ENCODE measurements around the gene BGN.

The BGN gene

GRCh38 chrX:153549807-153550206 lies 55.0 kb downstream of the BGN start:
- Histone ChIP-seq H3K4me3 (ENCODE audit: low read depth, low read length) (no peak overlapping the region), H3K27me3 (ENCODE audit: control insufficient read depth, insufficient read depth, low read length) (no peaks in the 10 kb centered on the region), H3K9me3 (ENCODE audit: control insufficient read depth, insufficient read depth, low read length) (peaks cover 38% of the 10 kb centered on the region)

GRCh38 chrX:153551135-153551534 lies 56.4 kb downstream of the BGN start:
- H3K27ac ChIP-seq (ENCODE audit: low read depth, low read length), result no peak overlapping the region
- H3K4me3 ChIP-seq (ENCODE audit: low read depth, low read length), result no peak overlapping the region
- H3K27me3 ChIP-seq (ENCODE audit: control insufficient read depth, insufficient read depth, low read length), result no peaks in the 10 kb centered on the region
- H3K9ac ChIP-seq (ENCODE audit: low read depth, low read length), result no peak overlapping the region
- H3K4me1 ChIP-seq (ENCODE audit: control insufficient read depth, insufficient read depth, low read length), result no peaks in the 10 kb centered on the region
- H3K36me3 ChIP-seq (ENCODE audit: control insufficient read depth, insufficient read depth, low read length), result no peaks in the 10 kb centered on the region
- H3K9me3 ChIP-seq (ENCODE audit: control insufficient read depth, insufficient read depth, low read length), result peaks cover 45% of the 10 kb centered on the region

More at GRCh38 chrX:153549807-153550206, 55.0 kb downstream of the BGN start:
- Histone ChIP-seq H3K27ac (ENCODE audit: low read depth, low read length) (no peak overlapping the region), H3K9ac (ENCODE audit: low read depth, low read length) (no peak overlapping the region), H3K4me1 (ENCODE audit: control insufficient read depth, insufficient read depth, low read length) (no peaks in the 10 kb centered on the region), H3K36me3 (ENCODE audit: control insufficient read depth, insufficient read depth, low read length) (no peaks in the 10 kb centered on the region)

GRCh38 chrX:153554519-153555167 lies 59.9 kb downstream of the BGN start:
- H3K4me3 ChIP-seq (ENCODE audit: low read depth, low read length), result no peak overlapping the region
- H3K27me3 ChIP-seq (ENCODE audit: control insufficient read depth, insufficient read depth, low read length), result no peaks in the 10 kb centered on the region
- no peak overlapping the region for H3K9ac ChIP-seq (ENCODE audit: low read depth, low read length)
- H3K4me1 ChIP-seq (ENCODE audit: control insufficient read depth, insufficient read depth, low read length), result no peaks in the 10 kb centered on the region
- H3K27ac ChIP-seq (ENCODE audit: low read depth, low read length), result no peak overlapping the region
- H3K9me3 ChIP-seq (ENCODE audit: control insufficient read depth, insufficient read depth, low read length), result peaks cover 48% of the 10 kb centered on the region
- H3K36me3 ChIP-seq (ENCODE audit: control insufficient read depth, insufficient read depth, low read length), result no peaks in the 10 kb centered on the region

GRCh38 chrX:153556767-153557166 lies 62.0 kb downstream of the BGN start:
- no peaks in the 10 kb centered on the region for H3K36me3 ChIP-seq (ENCODE audit: control insufficient read depth, insufficient read depth, low read length)
- H3K27ac ChIP-seq (ENCODE audit: low read depth, low read length), result no peak overlapping the region
- no peak overlapping the region for H3K4me3 ChIP-seq (ENCODE audit: low read depth, low read length)
- H3K9me3 ChIP-seq (ENCODE audit: control insufficient read depth, insufficient read depth, low read length), result peaks cover 53% of the 10 kb centered on the region
- no peaks in the 10 kb centered on the region for H3K27me3 ChIP-seq (ENCODE audit: control insufficient read depth, insufficient read depth, low read length)
- no peak overlapping the region for H3K9ac ChIP-seq (ENCODE audit: low read depth, low read length)
- H3K4me1 ChIP-seq (ENCODE audit: control insufficient read depth, insufficient read depth, low read length), result no peaks in the 10 kb centered on the region

- Histone ChIP-seq H3K4me3 (ENCODE audit: low read depth, low read length) (no peak overlapping the region), H3K9ac (ENCODE audit: low read depth, low read length) (no peak overlapping the region), H3K27ac (ENCODE audit: low read depth, low read length) (no peak overlapping the region), H3K27me3 (ENCODE audit: control insufficient read depth, insufficient read depth, low read length) (no peaks in the 10 kb centered on the region), H3K4me1 (ENCODE audit: control insufficient read depth, insufficient read depth, low read length) (no peaks in the 10 kb centered on the region), H3K9me3 (ENCODE audit: control insufficient read depth, insufficient read depth, low read length) (peaks cover 44% of the 10 kb centered on the region), H3K36me3 (ENCODE audit: control insufficient read depth, insufficient read depth, low read length) (no peaks in the 10 kb centered on the region)
Observed at GRCh38 chrX:153557618-153558355, 63.0 kb downstream of the BGN start.
